ENCODE measurements around the gene NEUROG3. TPM values are rescaled to one million over a fixed set of nuclear protein-coding genes. Genes with fewer than 3 reads are reported as not detected.

The NEUROG3 gene, protein sequence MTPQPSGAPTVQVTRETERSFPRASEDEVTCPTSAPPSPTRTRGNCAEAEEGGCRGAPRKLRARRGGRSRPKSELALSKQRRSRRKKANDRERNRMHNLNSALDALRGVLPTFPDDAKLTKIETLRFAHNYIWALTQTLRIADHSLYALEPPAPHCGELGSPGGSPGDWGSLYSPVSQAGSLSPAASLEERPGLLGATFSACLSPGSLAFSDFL
- not detected in 2 replicates for total RNA-seq

GRCh38 chr10:69573056-69573806 lies at the start of gene NEUROG3:
Gene NEUROG3 (minus strand): TSS chr10:69573422. CDS start chr10:69573043, 379 bp downstream.
- H3K4me3 Mint-ChIP-seq: peak within 1 kb of the TSS; percentile 33
- DNase-seq (ENCODE audit: low spot score): no peak
- no peak within 1 kb of the TSS for H3K27ac Mint-ChIP-seq
- no peaks in the 10 kb centered on the region for H3K9me3 Mint-ChIP-seq
- peaks cover 13% of the 10 kb centered on the region for H3K4me1 Mint-ChIP-seq (ENCODE audit: low read depth)
- H3K36me3 Mint-ChIP-seq (ENCODE audit: low read depth): no peaks in the 10 kb centered on the region
- intact Hi-C loops (cut with micrococcal nuclease): loop anchor here (5.0 kb wide), 1 partner anchor 479 kb away; the partner anchor contains the start of gene MACROH2A2
- peaks cover 88% of the 10 kb centered on the region for H3K27me3 Mint-ChIP-seq (ENCODE audit: insufficient read depth)

DNA sequence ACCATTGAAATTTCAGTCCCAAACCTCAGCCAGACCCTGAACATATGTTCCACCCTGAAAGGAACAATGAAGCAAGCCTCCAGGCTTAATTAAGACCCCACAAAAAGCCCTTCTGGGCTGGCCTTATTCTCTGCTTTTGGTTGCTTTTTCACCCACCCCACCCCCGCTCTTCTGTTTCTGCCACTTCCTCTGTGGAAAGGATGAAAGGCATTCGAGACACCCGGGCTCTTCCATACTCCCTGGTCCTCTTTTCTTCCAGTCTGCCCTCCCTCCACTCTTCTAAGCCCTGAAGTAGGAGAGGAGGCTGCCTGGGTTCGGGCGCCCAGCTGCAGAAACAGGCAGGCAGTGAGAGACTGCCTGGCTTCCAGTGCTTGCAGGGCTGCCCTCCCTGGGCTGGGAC lies 47.4 kb upstream of the NEUROG3 start:
- H3K4me3 Mint-ChIP-seq: no peak overlapping the region
- no peaks in the 10 kb centered on the region for H3K36me3 Mint-ChIP-seq (ENCODE audit: low read depth)
- H3K4me1 Mint-ChIP-seq (ENCODE audit: low read depth): peaks cover 15% of the 10 kb centered on the region
- peaks cover 7% of the 10 kb centered on the region for H3K27me3 Mint-ChIP-seq (ENCODE audit: insufficient read depth)
- intact Hi-C loops (cut with micrococcal nuclease): no loop called here
- no peak overlapping the region for H3K27ac Mint-ChIP-seq
- DNase-seq (ENCODE audit: low spot score): no peak
- H3K9me3 Mint-ChIP-seq: peaks cover 7% of the 10 kb centered on the region

DNA sequence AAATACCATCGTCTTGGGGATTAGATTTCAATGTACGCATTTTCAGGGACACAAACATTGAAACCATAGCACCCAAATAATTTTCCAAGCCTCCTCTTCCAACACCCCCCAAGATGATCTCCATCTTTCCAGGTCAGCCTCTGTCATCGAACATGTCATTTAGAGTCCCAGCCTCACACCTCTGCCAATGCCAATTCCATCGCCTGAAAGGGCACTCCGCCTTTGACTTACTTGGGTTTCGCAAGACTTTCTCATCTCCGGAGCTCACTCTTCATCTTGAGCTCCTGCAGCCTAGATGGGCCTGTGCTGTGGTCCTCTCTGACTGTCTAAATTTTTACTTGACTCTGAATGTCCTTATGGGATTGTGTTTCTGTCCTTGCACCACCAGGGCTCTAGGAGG lies 46.4 kb upstream of the NEUROG3 start:
- no peak for DNase-seq (ENCODE audit: low spot score)
- no peaks in the 10 kb centered on the region for H3K36me3 Mint-ChIP-seq (ENCODE audit: low read depth)
- intact Hi-C loops (cut with micrococcal nuclease): no loop called here
- peaks cover 7% of the 10 kb centered on the region for H3K27me3 Mint-ChIP-seq (ENCODE audit: insufficient read depth)
- H3K4me1 Mint-ChIP-seq (ENCODE audit: low read depth): peaks cover 14% of the 10 kb centered on the region
- no peak overlapping the region for H3K27ac Mint-ChIP-seq
- H3K4me3 Mint-ChIP-seq: no peak overlapping the region
- peaks cover 7% of the 10 kb centered on the region for H3K9me3 Mint-ChIP-seq

GRCh38 chr10:69618746-69619145 lies 45.5 kb upstream of the NEUROG3 start:
- Mint-ChIP-seq H3K4me3 (no peak overlapping the region), H3K4me1 (ENCODE audit: low read depth) (peaks cover 6% of the 10 kb centered on the region), H3K9me3 (peaks cover 5% of the 10 kb centered on the region), H3K27ac (no peak overlapping the region), H3K27me3 (ENCODE audit: insufficient read depth) (peaks cover 9% of the 10 kb centered on the region), H3K36me3 (ENCODE audit: low read depth) (no peaks in the 10 kb centered on the region)
- no peak for DNase-seq (ENCODE audit: low spot score)
- intact Hi-C loops (cut with micrococcal nuclease): no loop called here

GRCh38 chr10:69616358-69616757 lies 43.1 kb upstream of the NEUROG3 start:
- no peak overlapping the region for H3K27ac Mint-ChIP-seq
- DNase-seq (ENCODE audit: low spot score): no peak
- no peaks in the 10 kb centered on the region for H3K36me3 Mint-ChIP-seq (ENCODE audit: low read depth)
- no peaks in the 10 kb centered on the region for H3K9me3 Mint-ChIP-seq
- intact Hi-C loops (cut with micrococcal nuclease): no loop called here
- H3K4me3 Mint-ChIP-seq: no peak overlapping the region
- peaks cover 10% of the 10 kb centered on the region for H3K27me3 Mint-ChIP-seq (ENCODE audit: insufficient read depth)
- H3K4me1 Mint-ChIP-seq (ENCODE audit: low read depth): no peaks in the 10 kb centered on the region

GRCh38 chr10:69614130-69614529 lies 40.9 kb upstream of the NEUROG3 start:
- H3K27me3 Mint-ChIP-seq (ENCODE audit: insufficient read depth): peaks cover 14% of the 10 kb centered on the region
- H3K9me3 Mint-ChIP-seq: peaks cover 8% of the 10 kb centered on the region

GRCh38 chr10:69612760-69613159 lies 39.5 kb upstream of the NEUROG3 start:
- Mint-ChIP-seq H3K9me3 (peaks cover 8% of the 10 kb centered on the region), H3K36me3 (ENCODE audit: low read depth) (no peaks in the 10 kb centered on the region), H3K4me3 (no peak overlapping the region), H3K27me3 (ENCODE audit: insufficient read depth) (peaks cover 14% of the 10 kb centered on the region), H3K4me1 (ENCODE audit: low read depth) (no peaks in the 10 kb centered on the region), H3K27ac (no peak overlapping the region)
- no peak for DNase-seq (ENCODE audit: low spot score)
- intact Hi-C loops (cut with micrococcal nuclease): no loop called here

More at GRCh38 chr10:69614130-69614529, 40.9 kb upstream of the NEUROG3 start:
- Mint-ChIP-seq H3K4me1 (ENCODE audit: low read depth) (no peaks in the 10 kb centered on the region), H3K4me3 (no peak overlapping the region), H3K36me3 (ENCODE audit: low read depth) (no peaks in the 10 kb centered on the region), H3K27ac (no peak overlapping the region)
- intact Hi-C loops (cut with micrococcal nuclease): no loop called here
- no peak for DNase-seq (ENCODE audit: low spot score)

GRCh38 chr10:69609077-69609476 lies 35.9 kb upstream of the NEUROG3 start:
- DNase-seq (ENCODE audit: low spot score): no peak
- Mint-ChIP-seq H3K4me3 (no peak overlapping the region), H3K27ac (no peak overlapping the region), H3K27me3 (ENCODE audit: insufficient read depth) (peaks cover 20% of the 10 kb centered on the region), H3K4me1 (ENCODE audit: low read depth) (no peaks in the 10 kb centered on the region), H3K9me3 (peaks cover 8% of the 10 kb centered on the region), H3K36me3 (ENCODE audit: low read depth) (no peaks in the 10 kb centered on the region)
- intact Hi-C loops (cut with micrococcal nuclease): no loop called here

- DNase-seq (ENCODE audit: low spot score): no peak
Observed at GRCh38 chr10:69600761-69601330, 27.6 kb upstream of the NEUROG3 start.

DNA sequence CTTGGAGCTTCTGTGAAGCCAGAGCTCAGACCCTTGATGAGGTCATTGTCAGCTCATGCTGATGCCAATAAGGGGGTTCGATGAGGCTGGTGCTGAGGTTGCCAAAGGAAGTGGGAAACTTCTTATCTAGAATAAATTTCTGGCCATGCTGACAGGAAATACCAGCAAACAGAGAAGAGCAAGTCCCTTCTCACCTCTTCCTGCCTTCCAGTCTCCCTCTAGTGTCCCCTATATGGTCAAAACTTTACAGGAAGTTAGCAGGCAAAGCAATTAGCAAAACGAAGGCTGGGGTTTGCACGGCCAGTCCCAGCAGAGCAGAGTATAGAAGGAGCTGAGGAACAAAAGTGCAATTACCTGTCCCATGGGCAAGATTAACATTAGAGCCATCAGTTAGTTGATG lies 15.1 kb upstream of the NEUROG3 start:
- no peaks in the 10 kb centered on the region for H3K36me3 Mint-ChIP-seq (ENCODE audit: low read depth)
- intact Hi-C loops (cut with micrococcal nuclease): no loop called here
- peaks cover 4% of the 10 kb centered on the region for H3K27me3 Mint-ChIP-seq (ENCODE audit: insufficient read depth)
- peaks cover 14% of the 10 kb centered on the region for H3K4me1 Mint-ChIP-seq (ENCODE audit: low read depth)
- no peaks in the 10 kb centered on the region for H3K9me3 Mint-ChIP-seq
- H3K27ac Mint-ChIP-seq: no peak overlapping the region
- no peak overlapping the region for H3K4me3 Mint-ChIP-seq
- no peak for DNase-seq (ENCODE audit: low spot score)

More at GRCh38 chr10:69600761-69601330, 27.6 kb upstream of the NEUROG3 start:
- Mint-ChIP-seq H3K9me3 (no peaks in the 10 kb centered on the region), H3K4me1 (ENCODE audit: low read depth) (no peaks in the 10 kb centered on the region), H3K36me3 (ENCODE audit: low read depth) (no peaks in the 10 kb centered on the region), H3K4me3 (no peak overlapping the region), H3K27ac (no peak overlapping the region), H3K27me3 (ENCODE audit: insufficient read depth) (peaks cover 23% of the 10 kb centered on the region)
- intact Hi-C loops (cut with micrococcal nuclease): no loop called here

DNA sequence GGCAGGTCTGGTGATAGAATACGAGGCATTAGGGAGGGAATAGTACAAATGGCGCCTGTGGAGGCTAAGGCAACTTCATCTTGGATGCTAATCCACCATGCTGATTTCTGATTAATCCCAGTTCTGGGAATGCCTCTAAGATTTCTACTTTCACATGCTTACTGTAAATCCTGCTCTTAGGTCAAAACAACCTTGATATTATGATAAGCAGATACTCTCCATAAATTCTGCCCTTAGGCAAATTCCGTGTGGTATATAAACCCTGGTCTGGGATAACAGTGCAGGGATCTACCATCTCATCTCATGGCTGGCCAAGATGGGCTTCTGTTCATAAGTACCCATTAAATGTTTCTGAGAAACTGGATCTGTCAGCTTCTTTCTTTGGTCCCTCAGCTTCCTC lies 11.4 kb upstream of the NEUROG3 start:
- intact Hi-C loops (cut with micrococcal nuclease): no loop called here
- H3K27ac Mint-ChIP-seq: no peak overlapping the region
- peaks cover 14% of the 10 kb centered on the region for H3K4me1 Mint-ChIP-seq (ENCODE audit: low read depth)
- DNase-seq (ENCODE audit: low spot score): no peak
- H3K9me3 Mint-ChIP-seq: no peaks in the 10 kb centered on the region
- H3K4me3 Mint-ChIP-seq: no peak overlapping the region
- peaks cover 12% of the 10 kb centered on the region for H3K27me3 Mint-ChIP-seq (ENCODE audit: insufficient read depth)
- no peaks in the 10 kb centered on the region for H3K36me3 Mint-ChIP-seq (ENCODE audit: low read depth)

- H3K4me1 Mint-ChIP-seq (ENCODE audit: low read depth): peaks cover 4% of the 10 kb centered on the region
- H3K27me3 Mint-ChIP-seq (ENCODE audit: insufficient read depth): peaks cover 25% of the 10 kb centered on the region
- no peak overlapping the region for H3K27ac Mint-ChIP-seq
- no peak for DNase-seq (ENCODE audit: low spot score)
- no peaks in the 10 kb centered on the region for H3K36me3 Mint-ChIP-seq (ENCODE audit: low read depth)
- H3K9me3 Mint-ChIP-seq: no peaks in the 10 kb centered on the region
- H3K4me3 Mint-ChIP-seq: no peak overlapping the region
- intact Hi-C loops (cut with micrococcal nuclease): no loop called here
Observed at GRCh38 chr10:69583106-69583505, 9.9 kb upstream of the NEUROG3 start.

DNA sequence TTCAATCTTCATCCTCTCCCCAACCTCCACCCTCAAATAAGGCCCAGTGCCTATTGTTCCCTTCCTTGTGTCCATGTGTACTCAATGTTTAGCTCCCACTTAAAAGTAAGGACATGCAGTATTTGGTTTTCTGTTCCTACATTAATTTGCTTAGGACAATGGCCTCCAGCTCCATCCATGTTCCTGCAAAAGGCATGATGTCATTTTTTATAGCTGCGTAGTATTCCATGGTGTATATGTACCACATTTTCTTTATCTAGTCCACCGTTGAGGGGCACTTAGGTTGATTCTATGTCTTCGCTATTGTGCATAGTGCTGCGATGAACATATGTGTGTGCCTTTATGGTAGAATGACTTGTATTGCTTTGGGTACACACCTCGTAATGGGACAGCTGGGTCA lies 7.2 kb upstream of the NEUROG3 start:
- no peaks in the 10 kb centered on the region for H3K4me1 Mint-ChIP-seq (ENCODE audit: low read depth)
- DNase-seq (ENCODE audit: low spot score): no peak
- H3K27me3 Mint-ChIP-seq (ENCODE audit: insufficient read depth): peaks cover 45% of the 10 kb centered on the region
- intact Hi-C loops (cut with micrococcal nuclease): no loop called here
- H3K9me3 Mint-ChIP-seq: no peaks in the 10 kb centered on the region
- no peaks in the 10 kb centered on the region for H3K36me3 Mint-ChIP-seq (ENCODE audit: low read depth)
- H3K27ac Mint-ChIP-seq: no peak overlapping the region
- H3K4me3 Mint-ChIP-seq: no peak overlapping the region

Data from activated T-helper 1 cell treated with anti-CD3 and anti-CD28 coated beads, Interleukin-12 subunit alpha, Interleukin-12 subunit beta, Interleukin-2, Interleukin-4 antibody, amounts not matched to agents 30 ng/mL and 10 ng/mL and 1 ng/mL, durations not matched to agents 14 hours and 24 hours and 36 hours (primary cell).